ENCODE measurements around the gene PRXL2B. TPM values are rescaled to one million over a fixed set of nuclear protein-coding genes. Genes with fewer than 3 reads are reported as not detected.

PRXL2B gene
- total RNA-seq, 2 experiments from 2014 or later = 37.3 to 37.6 TPM

GRCh38 chr1:2632051-2632430 lies 45.5 kb downstream of the PRXL2B start:
- ATAC-seq (ENCODE audit: low read depth) (no peak), DNase-seq (no peak)
- POLR2A ChIA-PET = no interaction called here
- Mint-ChIP-seq H3K27me3 (peaks cover 26% of the 10 kb centered on the region), H3K36me3 (peaks cover 3% of the 10 kb centered on the region), H3K4me1 (peaks cover 2% of the 10 kb centered on the region), H3K27ac (no peak overlapping the region), H3K4me3 (no peak overlapping the region), H3K9me3 (peaks cover 19% of the 10 kb centered on the region)

GRCh38 chr1:2632561-2633361 lies 46.2 kb downstream of the PRXL2B start, which contains the start of gene MMEL1:
MMEL1 (minus strand) TSS chr1:2633016; CDS start chr1:2629484, 3,532 bp downstream.
- DNase-seq (no peak), ATAC-seq (ENCODE audit: low read depth) (no peak)
- peaks cover 6% of the 10 kb centered on the region for H3K36me3 Mint-ChIP-seq
- peaks cover 22% of the 10 kb centered on the region for H3K9me3 Mint-ChIP-seq
- H3K4me1 Mint-ChIP-seq = peaks cover 2% of the 10 kb centered on the region
- peaks cover 23% of the 10 kb centered on the region for H3K27me3 Mint-ChIP-seq
- H3K4me3 Mint-ChIP-seq = no peak within 1 kb of the TSS
- POLR2A ChIA-PET = no interaction called here
- H3K27ac Mint-ChIP-seq = no peak within 1 kb of the TSS

GRCh38 chr1:2633366-2633935 lies 46.9 kb downstream of the PRXL2B start:
- H3K4me1 Mint-ChIP-seq = peaks cover 2% of the 10 kb centered on the region
- no peak overlapping the region for H3K4me3 Mint-ChIP-seq
- no peak for DNase-seq
- H3K27ac Mint-ChIP-seq = no peak overlapping the region
- peaks cover 18% of the 10 kb centered on the region for H3K27me3 Mint-ChIP-seq
- peaks cover 6% of the 10 kb centered on the region for H3K36me3 Mint-ChIP-seq
- H3K9me3 Mint-ChIP-seq = peaks cover 22% of the 10 kb centered on the region
- no peak for ATAC-seq (ENCODE audit: low read depth)
- POLR2A ChIA-PET = no interaction called here

GRCh38 chr1:2633936-2634491 lies 47.4 kb downstream of the PRXL2B start:
- no peak for DNase-seq
- no peak for ATAC-seq (ENCODE audit: low read depth)
- peaks cover 2% of the 10 kb centered on the region for H3K4me1 Mint-ChIP-seq
- POLR2A ChIA-PET = no interaction called here
- no peak overlapping the region for H3K4me3 Mint-ChIP-seq
- H3K27ac Mint-ChIP-seq = no peak overlapping the region
- peaks cover 22% of the 10 kb centered on the region for H3K9me3 Mint-ChIP-seq
- H3K36me3 Mint-ChIP-seq = peaks cover 6% of the 10 kb centered on the region
- H3K27me3 Mint-ChIP-seq = peaks cover 18% of the 10 kb centered on the region

GRCh38 chr1:2635361-2636010 lies 48.9 kb downstream of the PRXL2B start:
- POLR2A ChIA-PET = interaction anchor here (1.9 kb wide), 1 partner anchor 50 kb away, joined by 4 read pairs; no protein-coding TSS in a partner anchor
- ATAC-seq (ENCODE audit: low read depth) (no peak), DNase-seq (no peak)
- H3K36me3 Mint-ChIP-seq = peaks cover 6% of the 10 kb centered on the region
- peaks cover 9% of the 10 kb centered on the region for H3K27me3 Mint-ChIP-seq
- H3K27ac Mint-ChIP-seq = no peak overlapping the region
- no peak overlapping the region for H3K4me3 Mint-ChIP-seq
- H3K4me1 Mint-ChIP-seq = peaks cover 2% of the 10 kb centered on the region
- H3K9me3 Mint-ChIP-seq = peaks cover 16% of the 10 kb centered on the region

- DNase-seq (peak; percentile 26), ATAC-seq (ENCODE audit: low read depth) (no peak)
- H3K9me3 Mint-ChIP-seq = peaks cover 13% of the 10 kb centered on the region
- no peak overlapping the region for H3K4me3 Mint-ChIP-seq
- no peak overlapping the region for H3K27ac Mint-ChIP-seq
- peaks cover 4% of the 10 kb centered on the region for H3K36me3 Mint-ChIP-seq
- POLR2A ChIA-PET = interaction anchor here (1.5 to 1.9 kb wide), 2 partner anchors 51 to 81 kb away, joined by 3 to 4 read pairs; partner anchors contain the start of gene TNFRSF14
- H3K4me1 Mint-ChIP-seq = peaks cover 1% of the 10 kb centered on the region
- H3K27me3 Mint-ChIP-seq = peaks cover 5% of the 10 kb centered on the region
Measured at GRCh38 chr1:2636733-2637132, 50.2 kb downstream of the PRXL2B start.

GRCh38 chr1:2637442-2638145 lies 51.0 kb downstream of the PRXL2B start:
- peaks cover 13% of the 10 kb centered on the region for H3K9me3 Mint-ChIP-seq
- H3K27ac Mint-ChIP-seq = no peak overlapping the region

GRCh38 chr1:2638466-2639115 lies 52.0 kb downstream of the PRXL2B start:
- no peak overlapping the region for H3K27ac Mint-ChIP-seq
- POLR2A ChIA-PET = interaction anchor here (0.9 kb wide), 1 partner anchor 54 kb away, joined by 3 read pairs; no protein-coding TSS in a partner anchor
- peaks cover 4% of the 10 kb centered on the region for H3K4me1 Mint-ChIP-seq
- no peak overlapping the region for H3K4me3 Mint-ChIP-seq
- peaks cover 13% of the 10 kb centered on the region for H3K9me3 Mint-ChIP-seq
- DNase-seq (no peak), ATAC-seq (ENCODE audit: low read depth) (no peak)
- peaks cover 3% of the 10 kb centered on the region for H3K27me3 Mint-ChIP-seq
- H3K36me3 Mint-ChIP-seq = peaks cover 4% of the 10 kb centered on the region

More at GRCh38 chr1:2637442-2638145, 51.0 kb downstream of the PRXL2B start:
- H3K27me3 Mint-ChIP-seq = peaks cover 3% of the 10 kb centered on the region
- ATAC-seq (ENCODE audit: low read depth) (no peak), DNase-seq (no peak)
- H3K4me1 Mint-ChIP-seq = peaks cover 3% of the 10 kb centered on the region
- POLR2A ChIA-PET = interaction anchor here (1.5 kb wide), 1 partner anchor 82 kb away, joined by 3 read pairs; the partner anchor contains the start of gene TNFRSF14
- peaks cover 4% of the 10 kb centered on the region for H3K36me3 Mint-ChIP-seq
- H3K4me3 Mint-ChIP-seq = no peak overlapping the region

- no peak overlapping the region for H3K27ac Mint-ChIP-seq
- ATAC-seq (ENCODE audit: low read depth) (no peak), DNase-seq (no peak)
- no peak overlapping the region for H3K4me3 Mint-ChIP-seq
- peaks cover 13% of the 10 kb centered on the region for H3K9me3 Mint-ChIP-seq
- POLR2A ChIA-PET = interaction anchor here (1.9 kb wide), 1 partner anchor 84 kb away, joined by 10 read pairs; the partner anchor contains the start of gene TNFRSF14
- H3K4me1 Mint-ChIP-seq = peaks cover 8% of the 10 kb centered on the region
- H3K36me3 Mint-ChIP-seq = peaks cover 4% of the 10 kb centered on the region
- H3K27me3 Mint-ChIP-seq = peaks cover 3% of the 10 kb centered on the region
Measured at GRCh38 chr1:2639203-2639602, 52.6 kb downstream of the PRXL2B start.

GRCh38 chr1:2639607-2640521 lies 53.3 kb downstream of the PRXL2B start:
- POLR2A ChIA-PET = interaction anchor here (1.9 kb wide), 1 partner anchor 84 kb away, joined by 10 read pairs; the partner anchor contains the start of gene TNFRSF14
- peaks cover 3% of the 10 kb centered on the region for H3K27me3 Mint-ChIP-seq
- peaks cover 4% of the 10 kb centered on the region for H3K36me3 Mint-ChIP-seq
- H3K4me1 Mint-ChIP-seq = peaks cover 8% of the 10 kb centered on the region
- no peak for ATAC-seq (ENCODE audit: low read depth)
- DNase-seq = no peak
- peaks cover 13% of the 10 kb centered on the region for H3K9me3 Mint-ChIP-seq
- no peak overlapping the region for H3K27ac Mint-ChIP-seq
- no peak overlapping the region for H3K4me3 Mint-ChIP-seq

- peaks cover 3% of the 10 kb centered on the region for H3K27me3 Mint-ChIP-seq
- POLR2A ChIA-PET = interaction anchor here (1.9 kb wide), 1 partner anchor 85 kb away, joined by 10 read pairs; the partner anchor contains the start of gene TNFRSF14
- peaks cover 13% of the 10 kb centered on the region for H3K9me3 Mint-ChIP-seq
- H3K4me1 Mint-ChIP-seq = peaks cover 8% of the 10 kb centered on the region
- ATAC-seq (ENCODE audit: low read depth) (no peak), DNase-seq (no peak)
- H3K27ac Mint-ChIP-seq = no peak overlapping the region
- H3K36me3 Mint-ChIP-seq = peaks cover 4% of the 10 kb centered on the region
- H3K4me3 Mint-ChIP-seq = no peak overlapping the region
Measured at GRCh38 chr1:2640626-2641025, 54.0 kb downstream of the PRXL2B start.
